Thoracic aorta (tissue), 2 donors: ENCODE results near the gene HMG20B. TPM values are rescaled to one million over a fixed set of nuclear protein-coding genes. Genes with fewer than 3 reads are reported as not detected.
"Not testable (repeated sequence)": the region's sequence is repeated elsewhere in the genome, so short reads cannot be mapped to it uniquely, and the experiment has no call there.

Experiments used
- ATAC-seq: fragments of 150-250 bp; one replicate; pipeline ENCODE4 v1.8.0; 2017; ENCODE audit warnings: low read depth; ENCODE audit not compliant: insufficient number of reproducible peaks, low FRiP score
- DNase-seq: peaks from one replicate; pipeline ENCODE4 v3.0.0-alpha.2; 2020; ENCODE audit warnings: low spot score
- H3K27ac ChIP-seq, 2 donors: fragments of 200-600 bp; sonication (generic); 1 replicate in 1 of 2; 2 replicates in 1 of 2; pipeline ENCODE4 v1.5.1; 2016; ENCODE audit warnings: mild to moderate bottlenecking in 2 of 2, moderate library complexity in 2 of 2
- H3K27me3 ChIP-seq: fragments of 200-600 bp; sonication (generic); replicated peaks from 2 replicates; pipeline ENCODE4 v1.6.0; 2016; ENCODE audit warnings: mild to moderate bottlenecking; ENCODE audit not compliant: insufficient read depth
- H3K36me3 ChIP-seq: fragments of 200-600 bp; sonication (generic); one replicate; pipeline ENCODE4 v1.5.1; 2016
- H3K4me1 ChIP-seq, 2 donors: fragments of 200-600 bp; sonication (generic); 1 replicate in 1 of 2; 2 replicates in 1 of 2; pipeline versions ENCODE4 v1.5.1 to v1.6.0; 2016; ENCODE audit warnings: low read depth in 2 of 2, mild to moderate bottlenecking in 1 of 2; ENCODE audit not compliant: control insufficient read depth in 1 of 2
- H3K4me3 ChIP-seq: fragments of 200-600 bp; sonication (generic); 2 replicates; pipeline ENCODE4 v1.5.1; 2016; ENCODE audit warnings: mild to moderate bottlenecking
- H3K9me3 ChIP-seq: fragments of 200-600 bp; sonication (generic); 2 replicates; pipeline ENCODE4 v1.5.1; 2016
- total RNA-seq, 2 donors: library from RNA; depleted of rRNA; stranded (reverse); fragments of >200 nt; gene quantifications; one replicate each; pipeline versions ENCODE4 v1.1.0 to v1.2.3, GENCODE V29; 2016
- TF ChIP-seq, protein P1 (sequence below): fragments of 200-600 bp; sonication (generic); IDR thresholded peaks from one replicate; pipeline ENCODE4 v1.5.1; 2019; ENCODE audit warnings: antibody characterized with exemption

The HMG20B gene
- total RNA-seq, 2 donors from 2014 or later: 90.8 to 120 TPM

DNA sequence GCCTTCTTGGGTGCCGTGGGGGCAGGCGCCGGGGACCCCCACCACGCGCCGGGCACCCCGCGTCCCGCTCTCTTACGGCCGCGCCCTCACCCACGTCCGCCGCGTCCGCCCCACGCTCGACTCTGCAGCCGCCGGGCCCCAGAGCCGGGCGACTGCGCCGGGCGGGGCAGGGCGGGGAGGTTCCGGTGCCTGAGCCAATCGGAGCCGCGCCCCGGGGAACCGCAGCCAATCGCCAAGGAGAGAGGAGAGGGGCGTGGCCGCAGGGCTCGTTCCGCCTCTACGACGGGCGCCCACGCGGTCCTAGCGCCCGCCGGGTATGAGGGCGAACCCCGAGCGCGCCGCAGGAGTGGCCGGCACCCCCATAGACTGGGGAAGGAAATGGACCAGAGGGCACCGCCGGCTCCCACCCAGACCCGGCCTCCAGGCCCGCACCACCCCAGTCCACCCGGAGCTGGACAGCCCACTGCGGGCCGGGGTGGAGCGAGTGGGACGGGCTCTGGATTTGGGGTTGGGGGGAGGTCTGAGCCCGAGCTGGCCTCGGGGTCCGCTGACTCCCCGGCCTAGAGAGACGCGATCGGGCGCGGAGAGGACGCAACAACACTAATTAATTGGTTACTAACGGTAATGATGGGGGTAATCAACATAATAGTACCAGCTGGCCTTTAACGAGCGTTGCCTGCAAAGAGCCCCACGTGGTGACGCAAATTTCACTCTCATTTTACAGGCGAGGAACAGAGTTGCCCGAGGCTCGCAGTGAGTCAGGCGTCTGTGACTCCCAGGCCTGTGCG is 15.1 kb upstream of the HMG20B start, which contains the start of gene MFSD12:
Gene MFSD12, minus strand, starts transcription at position 126 of the 788 bp plus-strand sequence. CDS start 183 bp downstream, outside the sequence.
- H3K4me3 ChIP-seq: peak within 1 kb of the TSS; percentile 80
- ATAC-seq (peak; percentile 93), DNase-seq (peak; percentile 78)
- H3K27ac ChIP-seq: peak within 1 kb of the TSS; percentile 52 to 56
- no peaks in the 10 kb centered on the region for H3K36me3 ChIP-seq
- TF ChIP-seq, protein P1, sequence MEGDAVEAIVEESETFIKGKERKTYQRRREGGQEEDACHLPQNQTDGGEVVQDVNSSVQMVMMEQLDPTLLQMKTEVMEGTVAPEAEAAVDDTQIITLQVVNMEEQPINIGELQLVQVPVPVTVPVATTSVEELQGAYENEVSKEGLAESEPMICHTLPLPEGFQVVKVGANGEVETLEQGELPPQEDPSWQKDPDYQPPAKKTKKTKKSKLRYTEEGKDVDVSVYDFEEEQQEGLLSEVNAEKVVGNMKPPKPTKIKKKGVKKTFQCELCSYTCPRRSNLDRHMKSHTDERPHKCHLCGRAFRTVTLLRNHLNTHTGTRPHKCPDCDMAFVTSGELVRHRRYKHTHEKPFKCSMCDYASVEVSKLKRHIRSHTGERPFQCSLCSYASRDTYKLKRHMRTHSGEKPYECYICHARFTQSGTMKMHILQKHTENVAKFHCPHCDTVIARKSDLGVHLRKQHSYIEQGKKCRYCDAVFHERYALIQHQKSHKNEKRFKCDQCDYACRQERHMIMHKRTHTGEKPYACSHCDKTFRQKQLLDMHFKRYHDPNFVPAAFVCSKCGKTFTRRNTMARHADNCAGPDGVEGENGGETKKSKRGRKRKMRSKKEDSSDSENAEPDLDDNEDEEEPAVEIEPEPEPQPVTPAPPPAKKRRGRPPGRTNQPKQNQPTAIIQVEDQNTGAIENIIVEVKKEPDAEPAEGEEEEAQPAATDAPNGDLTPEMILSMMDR: no peak
- H3K4me1 ChIP-seq: peaks cover 16 to 25% of the 10 kb centered on the region in 2 donors
- H3K27me3 ChIP-seq: no peaks in the 10 kb centered on the region
- no peaks in the 10 kb centered on the region for H3K9me3 ChIP-seq

DNA sequence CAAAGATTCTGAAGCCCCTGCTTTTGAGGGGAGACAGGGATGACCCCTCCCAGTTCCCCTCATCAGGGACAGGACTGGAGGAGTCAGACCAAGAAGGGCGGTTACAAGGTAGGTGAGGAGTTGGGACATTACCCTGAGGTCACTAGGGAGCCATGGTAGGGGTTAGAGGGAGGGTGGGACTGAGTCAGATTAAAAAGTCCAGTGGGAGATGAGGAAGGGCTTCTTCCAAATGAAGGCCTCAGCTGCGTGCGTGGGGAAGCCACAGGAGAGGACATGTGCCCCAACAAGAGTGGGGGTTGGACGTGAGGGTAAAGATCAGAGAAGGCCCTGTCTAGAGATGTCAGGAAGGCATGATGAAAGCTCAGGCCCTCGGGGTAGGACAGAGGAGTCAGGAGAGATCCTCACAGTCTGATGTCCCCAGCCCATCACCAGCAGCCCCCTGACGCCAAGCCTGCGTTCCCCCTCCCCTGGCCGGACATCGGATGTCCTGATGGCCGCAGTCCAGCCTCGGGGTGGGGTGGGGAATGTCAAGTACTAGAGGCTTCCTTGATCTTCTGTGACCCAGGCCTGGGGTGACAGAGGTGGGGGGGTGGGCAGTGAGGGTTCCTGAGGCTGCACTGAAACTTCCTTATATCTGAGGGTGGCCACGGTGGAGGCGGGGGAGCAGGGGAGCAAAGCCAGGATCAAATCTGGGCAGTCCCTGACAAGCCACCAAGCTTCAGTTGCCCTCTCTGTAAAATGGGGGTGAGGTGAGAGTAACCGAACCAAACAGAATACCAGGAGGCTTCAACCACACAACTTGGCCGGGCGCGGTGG is 8.8 kb upstream of the HMG20B start:
- Histone ChIP-seq H3K27ac (no peak overlapping the region), H3K9me3 (no peaks in the 10 kb centered on the region), H3K36me3 (no peaks in the 10 kb centered on the region), H3K4me3 (no peak overlapping the region), H3K27me3 (no peaks in the 10 kb centered on the region), H3K4me1 (no peaks in the 10 kb centered on the region)
- ATAC-seq: no peak
- TF ChIP-seq, protein P1: no peak
- DNase-seq: no peak

DNA sequence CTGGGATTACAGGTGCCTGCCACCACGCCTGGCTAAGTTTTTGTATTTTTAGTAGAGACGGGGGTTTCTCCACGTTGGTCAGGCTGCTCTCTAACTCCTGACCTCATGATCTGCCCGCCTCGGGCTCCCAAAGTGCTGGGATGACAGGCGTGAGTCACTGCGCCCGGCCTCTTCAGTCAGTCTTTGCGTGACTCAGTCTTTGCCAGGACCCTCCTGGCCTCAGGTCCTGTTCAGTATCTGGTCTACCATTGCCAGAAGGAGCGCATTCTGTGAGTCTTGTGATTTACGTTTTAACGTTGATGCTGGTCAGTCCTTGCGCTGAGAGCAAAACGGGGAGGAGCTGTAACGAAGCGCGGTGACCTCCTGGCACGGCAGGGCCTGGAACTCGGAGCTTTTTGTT is 7.6 kb upstream of the HMG20B start:
- ATAC-seq: no peak
- H3K36me3 ChIP-seq: no peaks in the 10 kb centered on the region
- H3K4me3 ChIP-seq: no peak overlapping the region
- H3K27me3 ChIP-seq: no peaks in the 10 kb centered on the region
- TF ChIP-seq, protein P1: no peak
- H3K27ac ChIP-seq: no peak overlapping the region
- no peak for DNase-seq
- no peaks in the 10 kb centered on the region for H3K9me3 ChIP-seq
- H3K4me1 ChIP-seq: no peaks in the 10 kb centered on the region

DNA sequence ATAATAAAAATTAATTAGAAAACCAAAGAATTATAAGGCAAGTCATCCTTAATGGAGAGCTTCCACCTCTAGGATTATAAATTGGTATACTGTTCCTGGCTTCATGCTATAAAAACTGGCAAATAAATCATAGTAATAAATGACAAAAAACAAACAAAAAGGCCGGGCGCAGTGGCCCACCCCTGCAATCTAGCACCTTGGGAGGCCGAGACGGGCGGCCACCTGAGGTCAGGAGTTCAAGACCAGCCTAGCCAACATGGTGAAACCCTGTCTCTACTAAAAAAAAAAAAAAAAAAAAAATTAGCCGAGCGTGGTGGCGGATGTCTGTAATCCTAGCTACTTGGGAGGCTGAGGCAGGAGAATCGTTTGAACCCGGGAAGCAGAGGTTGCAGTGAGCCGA is 2.7 kb upstream of the HMG20B start:
- peaks cover 11 to 14% of the 10 kb centered on the region in 2 donors for H3K4me1 ChIP-seq
- H3K27me3 ChIP-seq, H3K4me3 ChIP-seq, ATAC-seq, DNase-seq, H3K9me3 ChIP-seq, H3K27ac ChIP-seq, H3K36me3 ChIP-seq: not testable (repeated sequence)

DNA sequence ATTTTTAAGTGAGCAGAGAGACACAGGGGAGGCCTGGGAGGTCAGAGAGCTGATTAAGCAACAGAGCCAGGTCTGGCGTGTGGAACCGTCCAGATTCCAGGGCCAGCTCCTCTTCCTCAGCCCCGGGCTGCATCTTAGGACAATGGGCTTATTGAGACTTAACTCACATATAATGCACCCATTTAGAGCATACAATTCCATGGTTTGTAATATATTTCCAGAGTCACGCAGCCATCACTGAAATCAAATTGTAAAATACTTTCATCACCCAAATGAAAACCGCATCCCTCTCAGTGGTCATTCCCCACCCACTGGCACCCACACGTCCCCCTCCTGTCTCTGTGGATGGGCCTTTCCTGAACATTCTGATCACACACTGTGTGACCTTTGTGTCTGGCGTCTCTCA is 2.1 kb upstream of the HMG20B start:
- no peak for DNase-seq
- Histone ChIP-seq H3K4me1 (peaks cover 11 to 14% of the 10 kb centered on the region in 2 donors), H3K27ac (no peak overlapping the region), H3K27me3 (no peaks in the 10 kb centered on the region), H3K9me3 (no peaks in the 10 kb centered on the region), H3K36me3 (no peaks in the 10 kb centered on the region), H3K4me3 (no peak overlapping the region)
- TF ChIP-seq, protein P1: no peak
- ATAC-seq: no peak
